ENCODE measurements around the gene HJV.

Gene HJV

GRCh38 chr1:145972580-145972979 is 49.0 kb downstream of the HJV start:
- DNase-seq: no peak
